Stimulated activated CD8-positive, alpha-beta memory T cell treated with anti-CD3 and anti-CD28 coated beads, Interleukin-4, amount 100 ng/mL, for 24 hours (primary cell): ENCODE results near the gene USP34.

ENCODE experiments used
- DNase-seq: peaks from one replicate; pipeline ENCODE4 v3.0.0-alpha.2; 2020; ENCODE audit warnings: low read depth

The USP34 gene

GRCh38 chr2:61368687-61369665, 101.9 kb downstream of the USP34 start:
- DNase-seq = no peak

GRCh38 chr2:61367177-61367576, 103.7 kb downstream of the USP34 start:
- no peak for DNase-seq

DNA sequence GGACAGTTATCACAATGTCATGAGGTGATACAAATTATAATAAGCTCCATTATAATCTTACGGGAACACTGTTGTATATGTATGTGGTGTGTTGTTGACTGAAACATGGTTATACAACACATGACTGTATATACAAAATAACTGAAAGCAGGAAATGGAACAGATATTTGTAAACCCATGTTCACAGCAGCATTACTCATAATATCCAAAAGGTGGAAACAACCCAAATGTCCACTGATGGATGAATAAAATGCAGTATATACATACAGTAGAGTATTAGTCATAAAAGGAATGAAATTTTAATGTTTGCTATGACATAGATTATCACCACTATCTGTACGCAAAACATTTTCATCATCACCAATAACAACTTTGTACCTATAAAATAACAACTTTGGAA, 107.3 kb downstream of the USP34 start:
- DNase-seq = no peak

DNA sequence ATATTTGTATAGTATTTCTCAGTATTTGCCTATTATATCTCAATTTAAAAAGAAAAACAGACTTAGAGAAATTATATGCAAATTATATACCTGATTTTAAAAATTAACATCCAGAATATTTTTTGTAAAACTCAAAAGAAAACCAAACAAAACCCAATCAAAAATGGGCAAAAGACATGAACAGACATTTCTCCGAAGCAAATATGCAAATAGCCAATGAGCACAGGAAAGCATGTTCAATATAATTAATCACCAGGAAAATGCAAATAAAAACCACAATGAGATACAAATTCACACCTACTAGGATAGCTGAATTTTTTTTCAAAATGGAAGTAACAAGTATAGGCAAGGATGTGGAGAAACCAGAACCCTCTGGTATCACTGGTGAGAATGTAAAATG, 108.0 kb downstream of the USP34 start:
- DNase-seq = no peak

DNA sequence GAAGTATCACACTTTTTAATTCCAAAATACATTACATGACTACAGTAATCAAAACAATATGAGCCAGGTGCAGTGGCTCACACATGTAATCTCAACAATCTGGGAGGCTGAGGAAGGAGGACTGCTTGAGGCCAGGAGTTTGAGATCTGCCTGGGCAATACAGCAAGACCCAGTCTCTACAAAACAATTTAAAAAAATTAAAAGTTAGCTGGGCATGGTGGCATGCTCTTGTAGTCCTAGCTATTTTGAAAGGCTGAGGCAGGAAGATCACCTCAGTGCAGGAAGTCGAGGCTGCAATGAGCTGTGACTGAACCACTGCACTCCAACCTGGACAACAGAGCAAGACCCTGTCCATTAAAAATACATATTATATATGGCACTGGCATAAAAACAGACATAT, 109.8 kb downstream of the USP34 start:
- DNase-seq = no peak

DNA sequence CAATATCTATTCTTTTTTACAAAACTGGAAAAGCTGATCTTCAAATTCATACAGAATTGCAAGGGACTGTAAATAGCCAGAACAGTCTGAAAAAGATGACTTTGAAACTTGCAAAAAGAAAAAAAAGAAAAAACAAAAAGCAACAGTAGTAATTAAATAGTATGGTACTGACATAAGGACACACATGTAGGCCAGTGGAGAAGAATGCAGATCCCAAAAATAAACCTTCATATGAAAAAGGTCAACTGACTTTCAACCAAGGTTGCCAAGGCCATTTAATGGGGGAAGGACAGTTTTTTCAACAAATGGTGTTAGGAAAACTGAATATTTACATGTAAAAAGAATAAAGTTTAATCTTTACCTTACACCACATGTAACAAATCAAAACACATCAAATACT, 111.8 kb downstream of the USP34 start:
- DNase-seq = no peak

DNA sequence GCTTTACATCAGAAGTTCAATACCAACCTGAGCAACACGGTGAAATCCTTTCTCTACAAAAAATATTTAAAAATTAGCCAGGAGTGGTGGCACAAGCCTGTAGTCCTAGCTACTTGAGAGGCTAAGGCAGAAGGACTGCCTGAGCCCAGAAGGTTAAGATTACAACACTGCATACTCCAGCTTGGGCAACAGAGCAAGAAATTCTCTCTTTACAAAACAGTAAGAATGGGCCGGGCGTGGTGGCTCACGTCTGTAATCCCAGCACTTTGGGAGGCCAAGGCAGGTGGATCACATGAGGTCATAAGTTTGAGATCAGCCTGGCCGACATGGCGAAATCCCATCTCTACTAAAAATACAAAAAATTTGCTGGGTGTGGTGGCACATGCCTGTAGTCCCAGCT, 113.2 kb downstream of the USP34 start:
- DNase-seq = no peak

DNA sequence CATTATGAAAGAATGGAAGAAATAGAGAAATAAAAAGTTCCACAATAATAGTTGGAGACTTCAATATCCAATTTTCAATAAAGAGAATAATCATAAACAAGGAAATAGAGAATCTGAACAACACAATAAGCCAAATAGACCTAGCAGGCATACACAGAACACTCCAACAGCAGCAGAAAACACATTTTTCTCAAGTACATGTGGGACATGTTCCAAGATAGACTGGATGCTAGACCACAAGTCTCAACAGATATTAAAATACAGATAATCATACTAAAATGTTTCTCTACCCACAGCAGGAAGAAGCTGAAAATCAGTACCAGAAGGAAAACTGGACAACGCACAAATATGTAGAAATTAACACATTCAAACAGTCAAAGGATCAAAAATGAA, 113.9 kb downstream of the USP34 start:
- no peak for DNase-seq

DNA sequence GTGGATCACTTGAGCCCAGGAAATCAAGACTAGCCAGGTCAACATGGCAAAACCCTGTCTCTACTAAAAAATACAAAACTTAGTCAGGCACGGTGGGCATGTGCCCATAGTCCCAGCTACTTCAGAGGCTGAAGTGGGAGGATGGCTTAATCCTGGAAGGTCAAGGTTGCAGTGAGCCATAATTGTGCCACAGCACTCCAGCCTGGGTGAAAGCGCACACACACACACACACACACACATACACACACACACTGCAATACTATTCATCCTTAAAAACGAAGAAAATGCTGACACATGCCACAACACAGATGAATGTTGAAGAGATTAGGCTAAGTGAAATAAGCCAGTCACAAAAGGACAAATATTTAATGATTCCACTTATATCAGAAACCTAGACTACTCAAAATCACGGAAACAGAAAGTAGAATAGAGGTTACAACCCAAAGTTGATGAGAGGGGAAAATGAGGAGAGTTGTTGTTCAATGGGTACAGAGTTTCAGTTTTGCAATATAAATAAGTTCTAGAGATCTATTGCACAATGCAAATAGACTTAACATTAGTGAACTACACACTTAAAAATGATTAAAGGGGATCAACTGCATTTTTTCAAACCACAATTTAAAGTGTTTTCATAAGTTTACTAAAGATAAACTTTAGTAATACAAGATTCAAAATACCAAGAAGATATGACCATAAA, 114.5 kb downstream of the USP34 start:
- no peak for DNase-seq

DNA sequence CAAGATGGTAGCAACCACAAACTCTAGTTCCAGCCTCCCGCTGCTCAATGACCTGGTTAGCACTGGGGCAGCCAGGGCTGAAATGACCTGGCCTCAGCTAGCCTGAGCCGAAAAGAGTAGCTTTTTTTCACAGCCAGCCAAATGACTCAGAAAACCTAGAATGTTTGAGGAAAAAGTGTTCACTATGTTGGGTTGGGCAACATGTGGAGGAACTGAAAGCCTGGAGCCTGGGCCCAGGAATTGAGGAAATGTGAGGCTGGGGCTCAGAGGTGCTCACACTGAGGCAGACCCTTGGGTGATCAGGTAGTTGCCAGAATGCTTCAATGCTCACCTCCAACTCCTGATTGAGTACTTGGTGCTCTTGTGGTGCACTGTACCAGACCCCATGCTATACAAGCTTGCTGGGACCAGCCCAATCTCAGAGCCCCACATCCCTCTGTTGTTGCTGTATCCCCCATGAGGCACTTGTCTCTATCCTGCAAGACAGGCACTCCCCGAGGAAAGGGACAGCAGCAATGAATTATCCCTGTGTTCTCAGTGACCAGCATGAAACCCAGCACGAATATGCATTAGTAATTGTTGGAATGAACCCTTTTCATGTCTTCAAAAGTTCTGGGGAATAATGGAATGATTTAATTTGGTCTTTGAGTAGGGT, 116.2 kb downstream of the USP34 start:
- no peak for DNase-seq

DNA sequence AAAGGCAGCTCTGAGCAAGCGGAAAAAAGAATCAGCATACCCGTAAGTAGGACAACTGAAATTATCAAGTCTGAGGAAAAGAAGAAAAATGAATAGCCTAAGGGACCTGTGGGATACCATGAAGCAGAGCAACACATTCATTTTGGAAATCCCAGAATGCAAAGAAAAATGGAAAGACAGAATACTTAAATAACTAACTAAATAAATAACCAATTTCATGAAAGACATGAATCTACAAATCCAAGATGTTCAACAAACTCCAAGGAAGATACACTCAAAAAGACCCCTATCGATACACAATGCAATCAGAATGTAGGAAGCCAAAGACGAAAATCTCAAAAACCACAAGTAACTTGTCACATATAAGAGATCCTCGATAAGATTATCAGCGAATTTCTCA, 117.0 kb downstream of the USP34 start:
- no peak for DNase-seq

DNA sequence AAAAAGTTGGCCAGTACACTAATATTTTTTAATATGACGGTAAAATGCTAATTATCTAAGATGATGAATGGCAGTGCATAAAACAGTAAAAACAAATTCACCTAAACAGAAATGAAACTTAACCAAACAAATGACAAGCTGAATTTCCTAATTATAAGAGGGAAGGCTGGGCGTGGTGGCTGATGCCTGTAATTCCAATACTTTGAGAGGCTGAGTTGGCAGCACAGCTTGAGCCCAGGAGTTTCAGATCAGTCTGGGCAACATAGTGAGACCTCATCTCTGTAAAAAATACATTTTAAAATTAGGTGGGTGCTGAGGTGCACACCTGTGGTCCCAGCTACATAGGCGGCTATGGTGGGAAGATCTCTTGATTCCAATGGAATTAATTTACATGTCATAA, 120.1 kb downstream of the USP34 start:
- DNase-seq = no peak

GRCh38 chr2:61343141-61343540, 127.7 kb downstream of the USP34 start:
- no peak for DNase-seq

DNA sequence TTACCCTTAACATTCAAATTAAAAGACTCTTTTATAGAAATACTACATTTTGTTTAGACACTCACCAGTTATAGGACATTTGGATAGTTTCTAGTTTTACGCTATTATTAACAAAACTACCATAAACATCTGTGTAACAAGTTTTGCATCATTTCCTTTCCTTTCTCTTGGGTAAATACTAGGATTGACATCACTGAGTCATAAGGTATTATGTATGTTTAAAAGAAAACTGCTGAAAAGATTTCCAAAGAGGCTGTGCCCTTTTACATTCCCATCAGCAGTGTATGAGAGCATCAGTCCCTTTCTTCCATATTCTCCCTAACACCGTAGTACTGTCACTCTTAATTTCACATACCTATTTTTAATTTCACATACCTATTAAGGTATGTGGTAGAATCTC, 130.6 kb downstream of the USP34 start:
- DNase-seq = no peak

DNA sequence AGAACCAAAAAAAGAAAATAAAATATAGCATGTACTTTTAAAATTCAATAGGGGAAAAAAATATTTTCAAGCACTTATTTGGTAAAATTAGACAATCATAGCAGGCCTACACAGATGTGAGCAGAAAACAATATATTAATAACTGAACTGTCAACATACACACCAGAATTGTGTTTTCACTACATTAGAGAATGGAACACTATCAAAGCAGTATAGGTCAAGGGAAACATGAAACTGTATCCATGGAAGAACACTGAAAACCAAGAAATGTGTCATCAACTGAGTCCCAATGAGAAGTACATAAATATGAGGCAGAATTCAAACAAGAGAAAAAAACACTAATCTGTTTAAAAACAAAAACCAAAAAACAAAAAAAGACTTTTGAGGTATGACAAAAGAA, 132.4 kb downstream of the USP34 start:
- DNase-seq = no peak

- no peak for DNase-seq
Observed at GRCh38 chr2:61335187-61335586, 135.7 kb downstream of the USP34 start.

- DNase-seq = no peak
Observed at GRCh38 chr2:61334466-61334865, 136.4 kb downstream of the USP34 start.

DNA sequence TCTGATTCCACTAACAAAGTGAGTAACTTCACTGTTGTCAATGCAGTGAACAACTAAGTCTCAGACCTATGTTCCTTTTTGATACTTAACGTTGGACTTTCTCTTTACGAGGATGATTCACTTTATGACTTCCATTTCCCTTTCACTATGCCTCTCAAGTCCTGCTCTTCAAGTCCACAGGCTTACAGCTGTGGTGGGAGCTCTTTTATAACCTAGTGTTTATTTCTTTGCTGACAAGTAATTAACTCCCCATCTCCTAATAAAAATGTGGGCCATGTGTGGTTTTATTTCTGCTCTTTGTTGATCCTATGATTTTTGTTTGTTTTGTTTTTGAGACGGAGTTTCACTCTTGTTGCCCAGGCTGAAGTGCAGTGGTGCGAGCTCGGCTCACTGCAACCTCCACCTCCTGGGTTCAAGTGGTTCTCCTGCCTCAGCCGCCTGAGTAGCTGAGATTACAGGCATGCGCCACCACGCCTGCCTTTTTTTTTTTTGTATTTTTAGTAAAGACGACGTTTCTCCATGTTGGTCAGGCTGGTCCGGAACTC, 142.1 kb downstream of the USP34 start:
- no peak for DNase-seq

DNA sequence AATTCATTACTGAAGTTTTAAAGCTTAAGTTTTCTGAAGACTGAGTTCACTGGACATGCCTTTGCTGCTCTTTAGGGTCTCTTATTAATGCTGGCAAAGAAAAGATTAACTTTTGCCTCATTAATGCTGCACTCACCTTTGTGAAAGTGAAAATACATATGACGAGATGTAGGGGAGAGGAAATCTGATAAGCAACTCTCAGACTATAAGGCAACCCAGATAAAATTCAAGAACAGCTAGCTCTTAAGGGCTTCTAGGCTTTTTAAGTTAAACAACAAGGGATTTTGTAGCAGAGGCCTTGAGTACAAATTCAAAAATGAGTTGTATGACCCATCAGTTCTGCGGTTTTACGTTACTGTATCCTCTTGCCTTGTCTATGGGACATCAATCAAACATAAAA, 143.7 kb downstream of the USP34 start:
- DNase-seq = no peak

GRCh38 chr2:61326423-61326822, 144.5 kb downstream of the USP34 start:
- no peak for DNase-seq

DNA sequence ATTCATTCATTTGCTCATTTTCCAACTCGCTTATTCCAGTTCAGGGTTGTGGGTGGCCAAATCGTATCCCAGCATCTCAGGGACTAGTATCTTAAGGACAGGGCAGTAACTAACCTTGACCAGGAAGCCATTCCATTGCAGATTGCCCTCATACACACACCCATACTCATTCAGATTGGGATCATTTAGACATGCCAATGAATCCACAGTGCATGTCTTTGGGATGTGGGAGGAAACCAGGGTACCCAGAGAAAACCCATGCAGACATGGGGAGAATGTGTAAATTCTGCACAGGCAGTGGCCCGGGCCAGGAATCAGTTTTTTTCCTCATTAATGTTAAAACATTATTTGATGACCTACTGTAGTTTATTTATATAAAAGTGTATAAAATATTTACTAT, 150.7 kb downstream of the USP34 start:
- no peak for DNase-seq

- DNase-seq = no peak
Observed at GRCh38 chr2:61318553-61318952, 152.3 kb downstream of the USP34 start.

GRCh38 chr2:61295981-61296380, 174.9 kb downstream of the USP34 start:
- DNase-seq = no peak
